Islet of Langerhans (tissue), 1 donor: Measurements from ENCODE around the gene DGKH.

Experiments used
- FAIRE-seq: peaks from one replicate; lab custom pipeline; 2011; peaks lifted over from hg19 to GRCh38; lab: Jason Lieb, UNC

Gene DGKH

DNA sequence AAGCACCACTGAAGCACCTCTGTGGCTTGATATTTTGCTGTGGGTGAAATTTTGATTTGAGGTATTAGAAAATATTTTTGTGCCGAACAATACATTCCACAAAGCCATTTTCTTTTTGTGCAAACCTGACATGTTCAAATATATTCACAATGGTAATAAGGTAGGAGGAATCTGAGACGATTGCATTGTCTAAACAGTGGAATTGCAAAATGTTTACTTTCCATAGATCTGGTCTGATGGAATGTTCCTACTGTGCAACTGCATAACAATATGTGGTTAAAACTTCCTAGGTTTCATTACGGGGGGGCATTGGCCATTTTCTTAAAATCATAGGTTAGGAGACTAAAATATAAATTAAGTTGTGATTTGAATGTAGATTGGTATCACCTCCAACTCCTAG is 180.8 kb downstream of the DGKH start:
- FAIRE-seq = no peak

DNA sequence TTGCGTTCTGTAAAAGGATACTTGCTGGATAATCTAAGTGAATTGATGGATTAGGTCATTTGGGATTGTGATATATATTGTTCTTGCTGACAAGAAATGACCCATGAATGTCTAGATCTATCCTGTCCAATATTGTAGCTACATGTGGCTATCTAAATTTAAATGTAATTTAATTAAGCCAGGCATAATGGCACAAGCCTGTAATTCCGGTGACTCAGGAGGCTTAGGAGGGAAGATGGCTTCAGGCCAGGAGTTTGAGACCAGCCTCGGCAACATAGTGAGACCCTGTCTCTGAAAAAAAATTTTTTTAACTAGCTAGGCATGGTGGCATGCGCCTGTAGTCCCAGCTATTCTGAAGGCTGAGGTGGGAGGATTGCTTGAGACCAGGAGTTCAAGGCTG is 184.2 kb downstream of the DGKH start:
- no peak for FAIRE-seq

DNA sequence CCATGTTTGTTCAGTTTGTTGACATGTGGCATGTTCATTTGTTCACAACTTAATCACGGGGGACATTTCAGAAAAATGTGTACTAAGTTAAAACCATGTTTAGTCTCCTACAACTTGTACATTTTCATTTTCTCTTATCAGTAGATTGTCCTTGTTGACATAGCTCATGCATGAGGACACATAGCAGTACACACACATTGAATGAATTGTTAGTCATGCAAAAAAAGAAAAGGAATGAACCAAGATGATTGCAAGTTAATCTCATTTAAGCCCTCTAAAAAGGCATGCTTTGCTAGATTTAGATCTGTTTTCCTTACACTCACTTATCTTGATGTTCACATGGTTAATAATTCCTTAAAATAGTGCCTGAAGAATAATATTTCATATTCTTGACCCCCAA is 185.3 kb downstream of the DGKH start:
- no peak for FAIRE-seq

DNA sequence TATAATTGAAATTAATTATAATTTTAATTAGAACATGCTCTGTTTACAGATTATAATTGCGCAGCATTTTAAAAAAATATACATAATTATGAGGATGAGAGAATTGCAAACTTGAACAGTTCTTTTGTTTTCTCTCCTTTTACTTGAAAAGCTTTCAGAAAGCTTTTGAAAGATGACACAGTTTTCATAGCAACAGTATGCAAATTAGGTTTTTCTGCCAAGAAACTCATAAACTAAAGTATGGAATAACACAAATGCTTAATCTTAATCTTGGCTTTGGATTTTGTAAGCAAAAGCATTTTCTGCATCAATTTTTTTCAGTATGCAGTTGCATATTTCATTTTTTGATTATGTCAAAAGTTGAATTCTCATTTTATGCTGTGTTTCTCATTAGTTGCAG is 190.7 kb downstream of the DGKH start:
- FAIRE-seq = no peak

DNA sequence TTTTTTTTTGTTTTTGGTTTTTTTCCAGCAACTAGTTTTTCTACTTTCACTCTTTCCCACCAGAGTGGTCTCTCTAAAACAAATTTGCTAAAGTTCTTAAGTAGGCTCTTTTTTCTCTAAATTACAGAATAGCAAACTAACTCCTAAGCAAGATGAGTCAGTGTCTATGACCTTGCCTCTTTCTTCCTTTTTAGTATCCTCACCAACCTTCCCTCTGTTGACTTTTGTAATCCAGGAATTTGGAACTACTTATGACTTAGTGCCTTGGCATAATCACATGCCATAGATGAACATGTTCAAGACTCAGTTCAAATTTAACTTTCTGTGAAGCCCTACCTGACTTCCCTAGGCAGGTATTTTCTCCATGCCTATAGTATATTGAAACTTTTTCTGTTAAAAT is 191.2 kb downstream of the DGKH start:
- no peak for FAIRE-seq

DNA sequence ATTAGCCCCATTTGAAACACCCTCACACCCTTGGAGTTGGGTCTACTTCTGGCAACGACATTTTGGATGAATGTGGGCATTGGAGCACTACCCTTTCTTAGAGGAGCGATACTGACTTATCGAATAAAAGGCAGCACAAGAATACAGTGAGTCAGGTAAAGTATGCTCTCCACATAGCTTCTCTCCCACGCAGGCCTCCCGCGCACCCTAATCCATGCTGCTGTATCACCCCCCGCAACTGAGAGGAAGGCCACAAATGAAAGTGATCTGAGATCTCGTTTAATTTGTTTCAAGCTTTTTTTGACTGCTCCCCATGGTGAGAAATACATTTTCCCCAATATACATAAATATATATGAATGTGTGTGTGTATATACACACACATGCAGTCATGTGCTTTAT is 198.1 kb downstream of the DGKH start:
- FAIRE-seq = no peak

DNA sequence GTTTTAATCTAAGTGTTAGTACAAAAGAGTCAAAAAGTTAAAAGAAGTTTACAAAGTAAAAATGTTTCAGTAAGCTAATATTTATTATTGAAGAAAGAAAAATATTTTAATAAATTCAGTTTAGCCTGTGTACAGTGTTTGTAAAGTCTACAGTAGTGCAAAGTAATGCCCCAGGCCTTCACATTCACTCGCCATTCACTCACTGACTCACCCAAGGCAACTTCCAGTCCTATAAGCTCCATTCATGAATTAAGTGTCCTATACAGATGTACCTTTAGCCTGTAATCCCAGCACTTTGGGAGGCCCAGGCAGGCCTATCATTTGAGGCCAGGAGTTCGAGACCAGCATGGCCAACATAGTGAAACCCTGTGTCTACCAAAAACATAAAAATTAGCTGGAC is 199.4 kb downstream of the DGKH start:
- FAIRE-seq = no peak

DNA sequence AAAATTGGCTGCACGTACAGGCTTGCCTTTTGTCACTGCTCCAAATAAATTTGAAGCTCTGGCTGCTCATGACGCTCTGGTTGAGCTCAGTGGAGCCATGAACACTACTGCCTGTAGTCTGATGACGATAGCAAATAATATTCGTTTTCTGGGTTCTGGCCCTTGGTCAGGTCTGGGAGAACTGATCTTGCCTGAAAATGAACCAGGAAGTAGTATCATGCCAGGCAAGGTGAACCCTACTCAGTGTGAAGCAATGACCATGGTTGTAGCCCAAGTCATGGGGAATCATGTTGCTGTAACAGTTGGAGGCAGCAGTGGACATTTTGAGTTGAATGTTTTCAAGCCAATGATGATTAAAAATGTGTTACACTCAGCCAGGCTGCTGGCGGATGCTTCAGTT is 207.4 kb downstream of the DGKH start:
- no peak for FAIRE-seq

DNA sequence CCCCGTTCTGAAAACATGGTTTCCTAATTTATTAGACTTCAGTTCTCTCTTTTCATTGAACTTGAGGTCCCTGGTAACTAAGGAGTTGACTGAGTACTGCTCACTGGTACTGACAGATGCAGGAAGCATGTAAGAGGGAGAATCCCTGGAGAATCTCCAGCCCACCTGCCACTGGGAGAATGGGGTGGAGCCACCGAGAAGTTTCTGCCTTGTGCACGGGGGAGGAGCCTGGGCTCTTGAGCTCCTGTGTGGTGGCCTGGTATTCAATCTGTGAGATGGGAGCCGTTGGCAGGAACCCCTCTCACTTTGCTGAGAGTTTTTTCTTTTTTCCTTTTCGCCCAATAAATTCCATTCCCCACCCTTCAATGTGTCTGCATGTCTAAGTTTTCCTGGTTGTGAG is 210.3 kb downstream of the DGKH start:
- no peak for FAIRE-seq

DNA sequence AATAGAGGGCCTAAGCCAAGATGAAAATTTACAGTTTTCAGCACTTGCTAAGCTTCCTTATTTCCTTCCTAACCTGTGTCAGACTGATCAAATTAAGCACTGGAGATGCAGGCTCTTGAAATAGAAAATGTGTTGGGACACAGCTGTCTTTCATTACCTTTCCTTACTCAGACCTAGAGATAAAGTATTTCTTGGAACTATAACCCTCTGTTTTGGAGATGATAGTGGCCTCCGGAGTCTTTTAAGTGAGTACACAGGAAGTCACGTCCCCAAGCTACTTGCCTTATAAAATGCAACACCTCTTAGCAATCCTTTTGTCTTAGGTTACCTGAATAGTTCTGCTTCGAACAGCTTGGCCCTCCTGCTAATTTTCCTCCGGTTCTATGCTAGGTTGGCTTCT is 211.1 kb downstream of the DGKH start:
- no peak for FAIRE-seq

DNA sequence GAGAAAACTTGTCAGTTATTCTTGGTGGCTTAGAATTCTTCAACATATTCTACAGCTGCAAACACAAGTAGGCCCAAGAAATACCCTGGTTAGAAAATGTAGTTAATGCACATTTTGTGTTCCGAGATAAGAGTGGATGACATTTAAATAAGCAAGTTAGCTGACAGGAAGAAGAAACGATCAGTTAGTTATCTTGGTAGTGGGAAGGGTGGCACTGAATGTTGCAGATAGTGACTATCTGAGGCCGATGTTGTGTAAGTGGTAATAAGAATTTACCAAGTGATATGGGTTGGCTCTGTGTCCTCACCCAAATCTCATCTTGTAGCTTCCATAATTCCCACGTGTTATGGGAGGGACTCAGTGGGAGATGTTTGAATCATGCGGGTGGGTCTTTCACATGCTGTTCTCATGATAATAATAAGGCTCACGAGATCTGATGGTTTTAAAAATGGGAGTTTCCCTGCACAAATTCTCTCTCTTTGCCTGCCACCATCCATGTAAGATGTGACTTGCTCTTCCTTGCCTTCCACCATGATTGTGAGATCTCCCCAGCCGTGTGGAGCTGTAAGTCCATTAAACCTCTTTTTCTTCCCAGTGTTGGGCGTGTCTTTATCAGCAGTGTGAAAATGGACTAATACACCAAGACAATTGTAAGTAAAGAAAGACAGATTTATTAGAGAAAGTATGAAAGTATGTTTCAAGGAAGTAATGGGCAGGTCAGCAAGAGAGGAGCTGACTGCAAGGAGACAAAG is 212.6 kb downstream of the DGKH start:
- FAIRE-seq = no peak

DNA sequence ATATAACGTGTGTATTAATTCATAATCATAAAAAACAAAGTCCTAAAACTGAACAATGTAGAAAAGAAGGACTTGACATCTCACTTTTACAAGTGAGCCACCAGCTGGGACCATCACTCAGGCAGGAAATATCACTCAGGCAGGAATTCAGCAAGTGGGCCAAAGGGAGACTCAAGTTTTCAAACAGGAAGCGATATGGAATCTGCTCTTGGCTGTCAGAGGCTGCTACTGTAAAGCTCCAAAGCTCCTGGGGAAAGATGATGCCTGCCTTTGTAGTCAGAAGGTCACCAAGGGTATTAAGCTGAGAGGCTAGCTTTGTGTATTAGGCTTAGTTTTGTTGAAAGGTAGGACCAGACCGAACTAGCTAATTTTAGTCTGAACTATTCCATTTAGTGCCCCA is 218.0 kb downstream of the DGKH start:
- no peak for FAIRE-seq

DNA sequence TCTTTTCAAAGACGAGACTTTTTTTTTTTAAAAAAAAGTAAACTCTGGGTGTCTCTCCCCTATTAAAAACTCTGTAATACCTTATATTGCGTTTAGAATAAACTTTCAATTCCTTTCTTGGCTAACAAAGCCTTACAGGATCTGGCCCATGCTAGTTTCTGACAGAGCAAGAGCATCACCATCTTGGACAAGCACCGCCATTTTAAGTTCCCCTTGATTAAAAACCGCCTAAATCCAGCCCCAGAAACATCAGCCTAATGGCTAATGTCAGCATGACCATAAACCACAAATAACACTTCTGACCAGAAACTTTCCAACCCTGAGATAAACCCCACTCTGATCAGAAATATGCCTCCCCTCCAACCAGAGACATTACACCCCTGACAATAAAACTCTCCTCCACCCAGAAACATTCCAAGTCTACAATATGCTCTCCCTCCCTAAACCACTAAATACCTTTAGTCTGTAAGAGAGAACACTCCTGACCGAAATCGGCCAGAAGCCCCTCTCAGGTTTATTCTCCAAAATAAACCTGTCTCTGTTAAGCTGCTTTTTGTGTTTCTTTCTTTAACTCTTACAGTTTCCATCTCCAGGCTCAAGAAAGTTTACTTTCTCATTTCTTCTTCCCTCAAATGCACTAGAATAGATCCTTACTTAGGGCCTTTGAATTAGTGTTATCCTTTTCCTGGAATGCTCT is 221.9 kb downstream of the DGKH start:
- no peak for FAIRE-seq

DNA sequence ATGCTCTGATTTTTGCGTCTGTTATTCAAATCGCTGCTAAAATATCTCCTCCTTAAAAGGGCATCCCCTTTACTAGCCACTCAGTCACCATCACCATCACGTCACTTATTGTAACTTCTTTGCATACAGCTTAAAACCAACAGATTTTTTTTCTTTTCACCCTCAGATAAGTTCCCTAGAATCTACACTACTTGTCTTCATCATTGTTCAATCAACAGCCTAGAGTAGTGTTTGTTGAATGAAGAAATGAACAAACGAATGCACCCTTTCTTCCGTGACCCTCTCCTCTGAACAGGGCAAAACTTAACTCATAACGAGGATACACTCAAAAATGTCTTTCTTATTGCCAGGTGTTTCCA is 222.4 kb downstream of the DGKH start:
- FAIRE-seq = no peak

DNA sequence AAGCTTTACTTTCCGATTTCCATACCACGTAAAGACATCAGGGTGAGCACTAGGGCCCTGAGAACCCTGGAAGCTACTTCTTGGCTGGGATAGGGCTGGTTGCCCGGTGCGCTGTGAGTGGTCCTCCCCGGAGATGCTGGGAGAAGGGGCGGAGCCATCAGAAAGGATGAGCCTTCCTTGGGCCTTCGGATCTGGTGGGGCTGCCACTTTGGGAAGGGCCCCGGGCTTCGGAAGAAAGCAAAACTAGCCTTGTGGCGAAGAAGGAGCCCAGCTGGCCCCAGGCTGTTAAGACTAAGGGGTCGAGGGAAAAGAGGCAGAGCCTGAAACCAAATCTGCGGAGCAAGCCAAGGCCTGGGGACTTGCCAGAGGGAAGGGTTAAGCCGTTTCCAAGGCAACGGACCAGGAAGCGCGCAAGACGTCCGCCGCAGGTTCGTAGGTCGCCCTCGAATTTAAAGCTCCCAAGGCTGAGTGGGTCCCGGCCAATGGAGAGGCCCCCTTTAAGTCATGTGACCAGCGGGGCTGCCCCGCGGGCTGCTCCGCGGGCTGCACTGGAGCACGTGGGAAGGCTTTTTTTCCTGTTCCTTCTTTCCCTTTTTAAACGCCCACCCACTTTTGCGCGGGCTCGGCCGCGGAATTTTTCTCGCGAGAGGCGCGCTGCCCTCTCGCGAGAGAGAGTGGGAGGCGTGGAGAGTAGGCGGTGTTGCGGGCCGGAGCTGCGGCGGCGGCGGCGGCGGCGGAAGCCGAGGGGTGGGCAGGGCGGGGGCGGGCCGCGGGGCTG is 223.1 kb downstream of the DGKH start:
- FAIRE-seq = peak; percentile 64

DNA sequence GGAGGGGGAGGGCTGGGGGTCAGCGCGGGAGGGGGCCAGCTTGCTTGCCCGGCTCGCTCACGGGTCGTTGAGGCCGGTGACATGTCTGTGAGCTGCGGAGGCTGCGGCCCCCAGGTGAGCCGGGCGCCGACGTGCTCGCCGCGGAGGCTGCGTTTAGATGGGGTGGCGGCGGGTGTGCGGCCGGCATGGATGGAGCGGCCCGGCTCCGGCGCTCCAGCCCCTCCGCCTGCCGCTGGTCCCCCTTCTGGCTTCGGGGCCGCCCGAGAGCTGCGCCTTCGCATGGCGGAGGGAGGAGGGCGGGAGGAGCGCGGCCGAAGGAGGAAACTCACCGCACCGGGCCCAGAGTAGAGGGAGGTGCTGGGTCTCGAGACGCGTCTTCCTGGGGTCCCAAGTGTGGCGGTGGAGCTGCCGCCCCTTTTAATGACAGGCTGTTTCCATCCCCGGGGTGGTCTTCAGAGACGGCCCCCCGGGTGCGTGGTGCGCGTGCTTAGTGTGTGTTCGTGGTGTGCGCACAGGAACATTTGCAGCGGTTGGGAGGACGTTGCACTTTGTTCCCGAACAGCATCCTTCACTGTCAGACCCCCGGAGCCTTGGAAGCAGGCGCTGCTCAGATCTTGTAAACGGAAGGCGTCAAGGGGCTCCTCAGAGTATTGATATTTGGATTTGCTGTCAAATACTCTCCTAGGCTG is 223.8 kb downstream of the DGKH start, which contains the start of gene AKAP11:
AKAP11 (plus strand) TSS at position 38 of the 689 bp plus-strand sequence. CDS start 14,197 bp downstream, outside the sequence.
- no peak for FAIRE-seq

DNA sequence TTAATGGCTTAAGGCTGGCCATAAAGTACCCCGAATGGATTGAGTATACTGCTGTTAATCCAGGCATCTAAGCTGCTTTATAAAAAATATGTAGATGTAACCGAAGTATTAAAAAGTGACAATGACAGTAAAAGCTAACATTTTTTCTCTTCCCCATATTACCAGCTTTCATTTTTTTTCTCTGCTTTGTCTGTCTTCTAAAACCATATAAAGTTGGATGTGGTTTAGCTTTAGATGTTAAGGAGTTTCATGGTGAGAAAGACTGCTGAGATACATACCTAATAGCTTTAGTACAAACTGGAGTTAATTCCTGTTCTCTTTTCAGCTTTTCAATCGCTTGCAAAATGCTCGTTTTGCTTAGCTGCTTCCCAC is 224.3 kb downstream of the DGKH start:
- peak; percentile 65 for FAIRE-seq

DNA sequence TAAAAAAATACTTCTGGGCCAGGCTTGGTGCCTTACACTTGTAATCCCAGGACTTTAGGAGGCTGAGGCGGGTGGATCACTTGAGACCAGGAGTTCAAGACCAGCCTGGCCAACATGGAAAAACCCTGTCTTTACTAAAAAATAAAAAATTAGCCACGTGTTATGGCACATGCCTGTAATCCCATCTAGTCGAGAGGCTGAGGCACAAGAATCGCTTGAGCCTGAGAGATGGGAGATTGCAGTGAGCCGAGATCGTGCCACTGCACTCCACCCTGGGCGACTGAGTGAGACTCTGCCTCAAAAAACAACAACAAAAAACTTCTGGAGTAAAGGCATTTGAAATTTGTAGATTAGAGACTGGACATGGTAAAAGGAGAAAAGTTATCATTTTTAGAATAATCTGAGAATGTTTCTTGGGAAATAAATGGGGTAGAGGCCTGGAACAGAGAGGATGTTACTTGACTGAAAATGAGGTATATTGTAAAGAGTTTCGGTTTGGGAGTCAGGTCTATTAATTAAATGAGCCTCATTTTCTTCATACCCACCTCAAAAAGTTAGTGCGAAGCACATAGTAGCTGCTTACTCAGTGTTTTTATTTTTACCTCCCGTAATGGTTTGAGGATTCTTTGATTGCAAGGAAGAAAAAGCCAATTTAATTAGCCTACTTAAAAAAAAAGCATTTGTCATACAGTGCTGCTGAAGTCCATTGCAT is 226.1 kb downstream of the DGKH start:
- no peak for FAIRE-seq

DNA sequence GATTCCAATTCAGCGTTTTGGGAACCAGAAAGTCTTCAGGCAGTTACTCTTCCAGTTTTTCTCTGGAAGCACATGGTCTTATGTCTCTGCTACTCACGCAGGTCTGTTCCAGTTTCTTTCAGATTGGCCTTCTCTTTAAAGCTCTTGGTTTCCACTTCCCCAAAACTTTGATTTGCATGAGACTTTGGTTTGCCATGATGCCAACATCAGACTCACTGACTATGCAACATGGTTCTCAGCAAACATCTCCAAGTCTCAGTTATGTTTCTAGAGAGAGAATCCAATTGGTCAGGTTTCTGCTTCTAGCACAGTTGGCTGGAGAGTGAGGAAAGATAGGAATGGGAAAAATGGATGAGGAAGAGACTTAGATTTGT is 226.6 kb downstream of the DGKH start:
- no peak for FAIRE-seq

DNA sequence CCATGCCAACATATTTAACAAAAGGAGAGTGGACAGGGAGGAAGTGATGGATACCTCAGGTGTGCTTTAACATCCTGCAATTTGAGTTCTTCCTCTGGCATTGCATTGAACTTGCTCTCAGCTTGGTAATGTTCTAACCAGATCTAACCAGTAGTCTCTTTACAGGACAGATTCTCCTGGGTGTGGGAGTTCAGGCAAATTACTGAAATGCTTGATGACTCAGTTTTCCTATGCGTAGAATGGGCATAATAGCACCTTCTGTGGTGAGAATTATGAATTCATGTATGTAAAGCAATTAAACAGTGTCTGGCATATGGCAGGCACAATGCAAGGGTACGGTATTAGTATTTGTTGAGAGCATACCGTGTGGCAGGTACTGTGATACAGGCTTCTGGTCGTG is 227.1 kb downstream of the DGKH start:
- FAIRE-seq = no peak

DNA sequence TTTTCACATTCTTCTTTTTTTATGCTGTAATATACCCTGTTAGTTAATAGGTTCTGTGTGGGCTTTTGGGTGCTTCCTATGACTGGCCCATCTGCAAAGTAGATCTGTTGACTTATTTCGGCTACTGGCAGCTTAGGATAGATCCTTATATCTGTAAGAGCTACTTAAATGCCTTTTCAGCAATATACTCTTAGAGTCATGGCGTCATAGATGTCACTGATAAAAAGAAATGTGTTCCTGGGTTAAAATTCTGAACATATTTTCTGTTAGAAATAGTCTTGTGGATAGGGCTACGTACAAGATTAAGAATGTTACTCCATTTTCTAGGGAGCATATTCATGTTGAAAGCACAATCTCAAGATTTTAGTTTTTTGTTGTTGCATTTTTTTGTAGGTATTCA is 228.2 kb downstream of the DGKH start:
- no peak for FAIRE-seq

DNA sequence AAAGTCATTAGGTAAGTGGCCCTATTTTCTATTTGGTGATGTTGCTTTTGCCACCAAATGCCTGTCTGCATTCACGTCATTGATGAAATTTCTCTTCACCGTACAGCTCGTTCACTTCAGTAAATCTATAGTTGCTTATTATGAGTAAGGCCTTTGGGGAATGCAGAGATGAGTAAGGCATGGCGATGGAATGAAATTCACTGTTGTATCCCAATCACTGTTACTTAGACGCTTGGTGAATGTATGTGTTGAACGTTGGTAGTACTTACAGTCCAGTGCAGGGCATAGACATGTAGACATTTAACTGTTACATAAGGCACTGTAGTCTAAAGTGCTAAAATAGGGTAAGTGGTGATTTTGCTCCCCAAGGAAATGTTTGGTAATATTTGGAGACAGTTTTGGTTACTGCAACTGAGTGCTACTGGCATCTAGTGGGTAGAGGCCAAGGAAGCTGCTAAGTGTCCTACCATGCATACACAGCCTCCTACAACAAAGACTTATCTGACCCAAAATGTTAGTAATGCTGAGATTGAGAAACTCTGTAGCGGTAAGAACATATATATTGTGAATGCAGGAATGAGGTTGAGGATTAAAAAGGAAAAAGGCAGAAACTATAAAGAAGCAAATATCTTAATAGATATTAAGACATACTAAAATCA is 229.3 kb downstream of the DGKH start:
- no peak for FAIRE-seq
